ENCODE data around the gene ZNF385B. TPM values are rescaled to one million over a fixed set of nuclear protein-coding genes. Genes with fewer than 3 reads are reported as not detected.

ZNF385B gene
- total RNA-seq, 2 experiments from 2014 or later: not detected

GRCh38 chr2:179595284-179595683 lies 266.1 kb downstream of the ZNF385B start:
- no peak overlapping the region for H3K4me3 Mint-ChIP-seq

GRCh38 chr2:179594268-179595112 lies 266.9 kb downstream of the ZNF385B start:
- POLR2A ChIA-PET: no interaction called here

More at GRCh38 chr2:179595284-179595683, 266.1 kb downstream of the ZNF385B start:
- POLR2A ChIA-PET: no interaction called here
- H3K4me1 Mint-ChIP-seq (ENCODE audit: low read depth): no peaks in the 10 kb centered on the region
- H3K27ac Mint-ChIP-seq: no peak overlapping the region
- no peaks in the 10 kb centered on the region for H3K9me3 Mint-ChIP-seq (ENCODE audit: insufficient read depth)
- DNase-seq: no peak
- H3K36me3 Mint-ChIP-seq (ENCODE audit: low read depth): no peaks in the 10 kb centered on the region
- no peak for ATAC-seq
- H3K27me3 Mint-ChIP-seq (ENCODE audit: low read depth): no peaks in the 10 kb centered on the region
- CTCF ChIA-PET: interaction anchor here (0.6 kb wide), 1 partner anchor 376 kb away, joined by 3 read pairs; no protein-coding TSS in a partner anchor

GRCh38 chr2:179593323-179593722 lies 268.1 kb downstream of the ZNF385B start:
- no peaks in the 10 kb centered on the region for H3K27me3 Mint-ChIP-seq (ENCODE audit: low read depth)
- ATAC-seq (no peak), DNase-seq (no peak)
- POLR2A ChIA-PET: no interaction called here
- no peak overlapping the region for H3K4me3 Mint-ChIP-seq
- no peaks in the 10 kb centered on the region for H3K4me1 Mint-ChIP-seq (ENCODE audit: low read depth)
- H3K27ac Mint-ChIP-seq: no peak overlapping the region
- no peaks in the 10 kb centered on the region for H3K9me3 Mint-ChIP-seq (ENCODE audit: insufficient read depth)
- H3K36me3 Mint-ChIP-seq (ENCODE audit: low read depth): no peaks in the 10 kb centered on the region
- CTCF ChIA-PET: no interaction called here

More at GRCh38 chr2:179594268-179595112, 266.9 kb downstream of the ZNF385B start:
- CTCF ChIA-PET: no interaction called here
- no peak overlapping the region for H3K4me3 Mint-ChIP-seq
- H3K4me1 Mint-ChIP-seq (ENCODE audit: low read depth): no peaks in the 10 kb centered on the region
- ATAC-seq (no peak), DNase-seq (no peak)
- H3K9me3 Mint-ChIP-seq (ENCODE audit: insufficient read depth): no peaks in the 10 kb centered on the region
- no peaks in the 10 kb centered on the region for H3K36me3 Mint-ChIP-seq (ENCODE audit: low read depth)
- H3K27ac Mint-ChIP-seq: no peak overlapping the region
- H3K27me3 Mint-ChIP-seq (ENCODE audit: low read depth): no peaks in the 10 kb centered on the region

- Mint-ChIP-seq H3K9me3 (ENCODE audit: insufficient read depth) (no peaks in the 10 kb centered on the region), H3K36me3 (ENCODE audit: low read depth) (no peaks in the 10 kb centered on the region), H3K27ac (no peak overlapping the region), H3K27me3 (ENCODE audit: low read depth) (no peaks in the 10 kb centered on the region), H3K4me3 (no peak overlapping the region), H3K4me1 (ENCODE audit: low read depth) (no peaks in the 10 kb centered on the region)
- no peak for DNase-seq
- no peak for ATAC-seq
- POLR2A ChIA-PET: no interaction called here
- CTCF ChIA-PET: no interaction called here
Observed at GRCh38 chr2:179592167-179592936, 269.1 kb downstream of the ZNF385B start.

- CTCF ChIA-PET: no interaction called here
- H3K27me3 Mint-ChIP-seq (ENCODE audit: low read depth): no peaks in the 10 kb centered on the region
- no peaks in the 10 kb centered on the region for H3K9me3 Mint-ChIP-seq (ENCODE audit: insufficient read depth)
- no peak overlapping the region for H3K4me3 Mint-ChIP-seq
- H3K36me3 Mint-ChIP-seq (ENCODE audit: low read depth): no peaks in the 10 kb centered on the region
- H3K4me1 Mint-ChIP-seq (ENCODE audit: low read depth): no peaks in the 10 kb centered on the region
- POLR2A ChIA-PET: no interaction called here
- no peak for DNase-seq
- no peak overlapping the region for H3K27ac Mint-ChIP-seq
- ATAC-seq: no peak
Observed at GRCh38 chr2:179591690-179592089, 269.7 kb downstream of the ZNF385B start.

GRCh38 chr2:179588486-179589145 lies 272.8 kb downstream of the ZNF385B start:
- H3K4me3 Mint-ChIP-seq: no peak overlapping the region
- H3K27ac Mint-ChIP-seq: no peak overlapping the region
- CTCF ChIA-PET: no interaction called here
- H3K9me3 Mint-ChIP-seq (ENCODE audit: insufficient read depth): no peaks in the 10 kb centered on the region
- POLR2A ChIA-PET: no interaction called here
- no peaks in the 10 kb centered on the region for H3K4me1 Mint-ChIP-seq (ENCODE audit: low read depth)
- no peak for DNase-seq
- no peaks in the 10 kb centered on the region for H3K36me3 Mint-ChIP-seq (ENCODE audit: low read depth)
- no peaks in the 10 kb centered on the region for H3K27me3 Mint-ChIP-seq (ENCODE audit: low read depth)
- no peak for ATAC-seq

- POLR2A ChIA-PET: no interaction called here
- H3K36me3 Mint-ChIP-seq (ENCODE audit: low read depth): no peaks in the 10 kb centered on the region
- no peak for ATAC-seq
Observed at GRCh38 chr2:179584760-179585159, 276.7 kb downstream of the ZNF385B start.

GRCh38 chr2:179581605-179582004 lies 279.8 kb downstream of the ZNF385B start:
- Mint-ChIP-seq H3K4me1 (ENCODE audit: low read depth) (no peaks in the 10 kb centered on the region), H3K27ac (no peak overlapping the region), H3K27me3 (ENCODE audit: low read depth) (no peaks in the 10 kb centered on the region), H3K36me3 (ENCODE audit: low read depth) (no peaks in the 10 kb centered on the region), H3K4me3 (no peak overlapping the region), H3K9me3 (ENCODE audit: insufficient read depth) (no peaks in the 10 kb centered on the region)
- ChIA-PET POLR2A (no interaction called here), CTCF (no interaction called here)
- no peak for ATAC-seq
- DNase-seq: no peak

More at GRCh38 chr2:179584760-179585159, 276.7 kb downstream of the ZNF385B start:
- Mint-ChIP-seq H3K27ac (no peak overlapping the region), H3K4me1 (ENCODE audit: low read depth) (no peaks in the 10 kb centered on the region), H3K9me3 (ENCODE audit: insufficient read depth) (no peaks in the 10 kb centered on the region), H3K27me3 (ENCODE audit: low read depth) (no peaks in the 10 kb centered on the region), H3K4me3 (no peak overlapping the region)
- no peak for DNase-seq
- CTCF ChIA-PET: no interaction called here

- Mint-ChIP-seq H3K4me1 (ENCODE audit: low read depth) (no peaks in the 10 kb centered on the region), H3K36me3 (ENCODE audit: low read depth) (no peaks in the 10 kb centered on the region), H3K4me3 (no peak overlapping the region), H3K27me3 (ENCODE audit: low read depth) (no peaks in the 10 kb centered on the region), H3K9me3 (ENCODE audit: insufficient read depth) (no peaks in the 10 kb centered on the region), H3K27ac (no peak overlapping the region)
- ChIA-PET CTCF (no interaction called here), POLR2A (no interaction called here)
- ATAC-seq (no peak), DNase-seq (no peak)
Observed at GRCh38 chr2:179580378-179581146, 280.9 kb downstream of the ZNF385B start.

- POLR2A ChIA-PET: no interaction called here
- CTCF ChIA-PET: no interaction called here
- H3K9me3 Mint-ChIP-seq (ENCODE audit: insufficient read depth): no peaks in the 10 kb centered on the region
Observed at GRCh38 chr2:179579800-179580199, 281.6 kb downstream of the ZNF385B start.

GRCh38 chr2:179578171-179578916 lies 283.1 kb downstream of the ZNF385B start:
- Mint-ChIP-seq H3K4me1 (ENCODE audit: low read depth) (no peaks in the 10 kb centered on the region), H3K36me3 (ENCODE audit: low read depth) (no peaks in the 10 kb centered on the region), H3K4me3 (no peak overlapping the region), H3K9me3 (ENCODE audit: insufficient read depth) (no peaks in the 10 kb centered on the region), H3K27ac (no peak overlapping the region), H3K27me3 (ENCODE audit: low read depth) (no peaks in the 10 kb centered on the region)
- ChIA-PET POLR2A (no interaction called here), CTCF (no interaction called here)
- ATAC-seq (no peak), DNase-seq (no peak)

More at GRCh38 chr2:179579800-179580199, 281.6 kb downstream of the ZNF385B start:
- DNase-seq (no peak), ATAC-seq (no peak)
- H3K36me3 Mint-ChIP-seq (ENCODE audit: low read depth): no peaks in the 10 kb centered on the region
- H3K27ac Mint-ChIP-seq: no peak overlapping the region
- H3K4me1 Mint-ChIP-seq (ENCODE audit: low read depth): no peaks in the 10 kb centered on the region
- no peaks in the 10 kb centered on the region for H3K27me3 Mint-ChIP-seq (ENCODE audit: low read depth)
- no peak overlapping the region for H3K4me3 Mint-ChIP-seq
